ENCODE measurements around the gene MOCS1.

DNA sequence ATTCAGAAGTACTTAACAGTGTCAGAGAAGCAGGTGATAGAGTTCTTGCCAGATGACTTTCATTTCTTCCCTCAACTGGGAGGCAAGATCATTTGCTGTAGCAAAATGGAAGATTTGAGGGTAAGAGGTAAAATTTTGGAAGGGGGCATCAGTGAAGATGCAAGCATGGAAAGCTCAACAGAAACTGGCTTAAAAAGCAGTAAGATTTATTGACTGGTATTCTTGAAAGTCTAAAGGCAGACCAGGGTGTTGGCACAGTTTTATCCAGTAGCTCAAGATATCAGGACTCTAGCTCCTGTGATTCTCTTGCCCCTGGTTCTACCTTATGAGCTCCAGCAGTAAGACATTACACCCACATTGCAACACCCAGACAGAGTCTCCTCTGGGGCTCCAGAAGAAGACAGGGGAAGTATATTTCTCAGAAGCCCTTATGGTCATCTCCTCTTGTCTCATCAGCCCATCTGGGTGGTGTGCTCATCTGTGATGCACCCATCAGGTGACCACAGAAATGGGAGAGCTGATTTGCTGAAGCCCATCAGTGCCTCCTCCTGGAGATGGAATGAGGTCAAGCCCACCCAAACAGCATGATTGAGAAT is 16.0 kb upstream of the MOCS1 start:
- TF ChIP-seq CTCF (IDR thresholded peaks at IDR 0.05) (no peak), RFX5 (IDR thresholded peaks at IDR 0.05; ENCODE audit: low read length) (no peak), NRF1 (IDR thresholded peaks at IDR 0.05; ENCODE audit: low read depth, low read length) (no peak)
- TF ChIP-seq, protein P1, sequence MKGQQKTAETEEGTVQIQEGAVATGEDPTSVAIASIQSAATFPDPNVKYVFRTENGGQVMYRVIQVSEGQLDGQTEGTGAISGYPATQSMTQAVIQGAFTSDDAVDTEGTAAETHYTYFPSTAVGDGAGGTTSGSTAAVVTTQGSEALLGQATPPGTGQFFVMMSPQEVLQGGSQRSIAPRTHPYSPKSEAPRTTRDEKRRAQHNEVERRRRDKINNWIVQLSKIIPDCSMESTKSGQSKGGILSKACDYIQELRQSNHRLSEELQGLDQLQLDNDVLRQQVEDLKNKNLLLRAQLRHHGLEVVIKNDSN (IDR thresholded peaks at IDR 0.05; ENCODE audit: borderline replicate concordance, low read depth), result no peak

Data from SK-N-SH (cell line).